Spleen (tissue), 7 donors: ENCODE results near the gene TRIM40.

Experiments used
- POLR2AphosphoS5 ChIP-seq, 3 donors: sonication (generic); formaldehyde crosslinking; IDR thresholded peaks; one replicate each; pipeline ENCODE4 v1.5.1; 2017; ENCODE audit warnings: antibody characterized with exemption in 3 of 3
- TF ChIP-seq, protein P1 (sequence below), 11 experiments: fragments of 200-600 bp in 7 of 11; fragments of 450-650 bp in 4 of 11; sonication (generic) in 4 of 11; IDR thresholded peaks in 8 of 11; conservative IDR thresholded peaks in 3 of 11; 1 replicate in 7 of 11; 2 replicates in 4 of 11; pipeline versions ENCODE4 v1.4.0 to v1.8.0; 2016 to 2021; ENCODE audit warnings: antibody characterized with exemption in 11 of 11, inconsistent platforms in 4 of 11, mild to moderate bottlenecking in 1 of 11
- donor health status: DM: no; HTN: no; CAD: no; lungs with moderate emphysema.
- donor health status: DM: no; HTN: no; CAD: no.
- donor health status: DM: no; HTN: no; CAD: no.

DNA sequence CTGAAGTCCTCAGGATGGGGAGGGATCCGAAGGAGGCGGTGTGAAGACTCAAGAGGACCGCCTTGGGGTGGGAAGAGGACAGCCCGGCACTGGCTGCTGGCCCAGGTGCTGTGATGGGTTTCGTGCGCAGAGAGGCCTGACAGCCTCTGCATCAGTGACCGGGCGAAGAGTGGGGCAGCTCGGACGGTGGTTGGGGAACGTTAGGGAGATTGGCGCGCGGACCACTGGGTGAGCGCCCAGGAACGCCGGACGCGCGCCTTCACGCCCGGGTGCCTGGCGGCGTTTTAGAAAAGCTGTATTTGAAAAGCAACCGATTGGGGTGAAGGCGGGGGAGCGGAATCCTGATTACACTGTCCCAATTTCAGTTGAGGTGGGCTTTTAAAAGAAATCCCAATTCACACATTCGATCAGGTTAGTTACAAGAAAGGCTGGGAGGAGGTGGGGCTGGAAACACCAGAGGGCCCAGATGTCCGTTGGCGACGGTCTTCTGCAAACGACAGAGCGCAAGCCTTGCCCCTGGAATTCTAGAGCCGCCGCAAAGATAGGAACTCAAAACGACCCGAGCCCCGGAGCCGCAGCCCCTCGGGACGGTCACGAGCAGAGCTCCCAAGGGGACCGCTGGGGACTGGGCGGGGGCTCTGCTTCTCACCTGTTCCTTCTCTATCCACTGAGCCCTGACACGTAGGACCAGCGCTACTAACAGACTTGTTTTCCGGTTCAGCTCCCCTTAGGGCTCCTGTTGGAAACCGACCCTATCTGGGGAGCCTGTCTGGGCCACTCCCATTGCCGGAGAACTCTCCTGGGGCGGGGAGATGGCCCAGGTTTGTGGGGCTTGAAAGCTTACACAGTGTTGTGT lies 8.5 kb upstream of the TRIM40 start:
- TF ChIP-seq, protein P1, sequence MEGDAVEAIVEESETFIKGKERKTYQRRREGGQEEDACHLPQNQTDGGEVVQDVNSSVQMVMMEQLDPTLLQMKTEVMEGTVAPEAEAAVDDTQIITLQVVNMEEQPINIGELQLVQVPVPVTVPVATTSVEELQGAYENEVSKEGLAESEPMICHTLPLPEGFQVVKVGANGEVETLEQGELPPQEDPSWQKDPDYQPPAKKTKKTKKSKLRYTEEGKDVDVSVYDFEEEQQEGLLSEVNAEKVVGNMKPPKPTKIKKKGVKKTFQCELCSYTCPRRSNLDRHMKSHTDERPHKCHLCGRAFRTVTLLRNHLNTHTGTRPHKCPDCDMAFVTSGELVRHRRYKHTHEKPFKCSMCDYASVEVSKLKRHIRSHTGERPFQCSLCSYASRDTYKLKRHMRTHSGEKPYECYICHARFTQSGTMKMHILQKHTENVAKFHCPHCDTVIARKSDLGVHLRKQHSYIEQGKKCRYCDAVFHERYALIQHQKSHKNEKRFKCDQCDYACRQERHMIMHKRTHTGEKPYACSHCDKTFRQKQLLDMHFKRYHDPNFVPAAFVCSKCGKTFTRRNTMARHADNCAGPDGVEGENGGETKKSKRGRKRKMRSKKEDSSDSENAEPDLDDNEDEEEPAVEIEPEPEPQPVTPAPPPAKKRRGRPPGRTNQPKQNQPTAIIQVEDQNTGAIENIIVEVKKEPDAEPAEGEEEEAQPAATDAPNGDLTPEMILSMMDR (IDR thresholded peaks at IDR 0.05 in 8 of 11, conservative IDR thresholded peaks at IDR 0.05 in 3 of 11): no peak
- TF ChIP-seq POLR2AphosphoS5 (IDR thresholded peaks at IDR 0.05): no peak
